Adrenal gland (tissue), 12 donors: ENCODE measurements around the gene SNED1. TPM values are rescaled to one million over a fixed set of nuclear protein-coding genes. Genes with fewer than 3 reads are reported as not detected.
A peak's percentile ranks its signal among the peaks of the same experiment; 100 is the strongest.

ENCODE experiments used
- DNase-seq, 7 donors: peaks; one replicate each; pipeline ENCODE4 v3.0.0-alpha.2; 2019 to 2020
- H3K27ac ChIP-seq, 5 donors: fragments of 200-600 bp; sonication (generic) in 4 of 5; 1 replicate in 3 of 5; 2 replicates in 2 of 5; pipeline versions ENCODE4 v1.5.1 to v1.8.0; 2016 to 2020; ENCODE audit warnings: mild to moderate bottlenecking in 1 of 5
- H3K27me3 ChIP-seq: fragments of 200-600 bp; 2 replicates; pipeline ENCODE4 v1.8.0; 2021
- H3K36me3 ChIP-seq, 2 donors: fragments of 200-600 bp; replicated peaks in 1 of 2; 1 replicate in 1 of 2; 2 replicates in 1 of 2; pipeline versions ENCODE4 v1.5.1 to v1.8.0; 2018 to 2022
- H3K4me1 ChIP-seq, 2 donors: fragments of 200-600 bp; replicated peaks in 1 of 2; 1 replicate in 1 of 2; 2 replicates in 1 of 2; pipeline versions ENCODE4 v1.5.1 to v1.8.0; 2018 to 2021
- H3K4me3 ChIP-seq, 4 donors: fragments of 200-600 bp; sonication (generic) in 3 of 4; one replicate each; pipeline ENCODE4 v1.5.1; 2016 to 2018
- H3K9me3 ChIP-seq, 3 donors: fragments of 200-600 bp; sonication (generic) in 1 of 3; replicated peaks in 1 of 3; 1 replicate in 2 of 3; 2 replicates in 1 of 3; pipeline versions ENCODE4 v1.5.1 to v1.8.0; 2016 to 2021
- CTCF ChIP-seq, 6 experiments: fragments of 450-650 bp in 4 of 6; fragments of 200-600 bp in 2 of 6; sonication (generic) in 1 of 6; IDR thresholded peaks; 1 replicate in 5 of 6; 2 replicates in 1 of 6; pipeline versions ENCODE4 v1.5.1 to v1.8.0; 2016 to 2021; ENCODE audit warnings: antibody characterized with exemption in 6 of 6, mild to moderate bottlenecking in 2 of 6, moderate library complexity in 1 of 6
- POLR2A ChIP-seq, 2 donors: fragments of 450-650 bp; IDR thresholded peaks; one replicate each; pipeline ENCODE4 v1.6.1; 2017; ENCODE audit warnings: antibody characterized with exemption in 2 of 2, mild to moderate bottlenecking in 2 of 2, moderate library complexity in 1 of 2
- WGBS, 4 donors: extraction: QIAGEN DNeasy Blood & Tissue Kit in 2 of 4; methylation state at CpG; one replicate each; pipeline versions ENCODE4 v1.1.5 to v1.1.7; 2013 to 2017; 5-methylcytosine and 5-hydroxymethylcytosine counted together
- intact Hi-C, 2 donors: fragments of 100-400 bp; cut with DNase I; formaldehyde crosslinking; loops; one replicate each; pipeline versions ENCODE4 v1.14.1 to v1.15.0; 2022 to 2023
- polyA plus RNA-seq, 3 donors: library from polyadenylated mRNA; stranded (reverse); fragments of 200-250 nt in 2 of 3; fragments of 350-450 nt in 1 of 3; fragmentation: Illumina TruSeq in 1 of 3; extraction: RNeasy Lipid Tissue Mini Kit (QIAGEN cat#74804) in 1 of 3; gene quantifications; one replicate each; pipeline ENCODE4 v1.2.3, GENCODE V29; 2013 to 2014
- total RNA-seq, 9 donors: library from RNA; depleted of rRNA in 4 of 9; stranded (reverse); fragments of >200 nt in 4 of 9; fragments of 120-200 nt in 1 of 9; fragmentation: NEBNext Ultra II Directional in 1 of 9; extraction: Animal tissue kit (Norgen Biotek cat#: 25700) in 1 of 9; gene quantifications; one replicate each; pipeline versions ENCODE4 v1.1.0 to v1.2.4, GENCODE V29; 2013 to 2023
- donor health status: healthy with polysubstance abuse.
- donor health status: Bipolar disorder and iron deficiency.
- donor health status: DM: yes; HTN: yes; CAD: no.
- donor health status: DM: no; HTN: no; CAD: no.
- donor health status: DM: no; HTN: no; CAD: no.
- donor health status: DM: yes; HTN: yes; CAD: no.

SNED1 gene
- total and polyA plus RNA-seq, 12 donors: 3.1 to 59.5 (median 22.9) TPM

GRCh38 chr2:240990726-240991377, 7.6 kb upstream of the SNED1 start:
- no peaks in the 10 kb centered on the region for H3K36me3 ChIP-seq
- WGBS, 4 donors: 91 to 95% (median 94%) methylated on average over 4 to 13 of the region's 13 CpGs
- intact Hi-C loops: no loop called here
- peak overlapping the region in 3 of 5 donors; percentile 61 to 89 (median 82) for H3K27ac ChIP-seq
- peaks cover 21 to 41% of the 10 kb centered on the region in 2 donors for H3K4me1 ChIP-seq
- no peak overlapping the region for H3K4me3 ChIP-seq
- peaks cover 0 to 4% (median 0%) of the 10 kb centered on the region in 3 donors for H3K9me3 ChIP-seq
- TF ChIP-seq POLR2A (IDR thresholded peaks at IDR 0.05): no peak
- no peaks in the 10 kb centered on the region for H3K27me3 ChIP-seq
- DNase-seq: peak in 3 of 7 donors; percentile 11 to 18 (median 17)

GRCh38 chr2:240991378-240992263, 6.8 kb upstream of the SNED1 start:
- Histone ChIP-seq H3K27me3 (no peaks in the 10 kb centered on the region), H3K27ac (peak overlapping the region in 3 of 5 donors; percentile 61 to 89 (median 82)), H3K4me1 (peaks cover 28 to 49% of the 10 kb centered on the region in 2 donors), H3K9me3 (peaks cover 0 to 4% (median 0%) of the 10 kb centered on the region in 3 donors), H3K4me3 (no peak overlapping the region), H3K36me3 (no peaks in the 10 kb centered on the region)
- intact Hi-C loops: no loop called here
- peak; percentile 81 to 99 (median 97) for DNase-seq
- 45 to 79% (median 57%) methylated on average over 14 to 33 of the region's 33 CpGs for WGBS, 4 donors
- TF ChIP-seq POLR2A (IDR thresholded peaks at IDR 0.05) (no peak), CTCF (IDR thresholded peaks at IDR 0.05) (no peak)

GRCh38 chr2:240992572-240993291, 5.7 kb upstream of the SNED1 start:
- Histone ChIP-seq H3K36me3 (no peaks in the 10 kb centered on the region), H3K27ac (peak overlapping the region in 2 of 5 donors; percentile 82 to 89), H3K9me3 (peaks cover 0 to 4% (median 0%) of the 10 kb centered on the region in 3 donors), H3K27me3 (no peaks in the 10 kb centered on the region), H3K4me1 (peaks cover 39 to 50% of the 10 kb centered on the region in 2 donors), H3K4me3 (no peak overlapping the region)
- TF ChIP-seq CTCF (IDR thresholded peaks at IDR 0.05) (no peak), POLR2A (IDR thresholded peaks at IDR 0.05) (no peak)
- intact Hi-C loops: no loop called here
- DNase-seq: no peak
- 78 to 95% (median 86%) methylated on average over 13 to 20 of the region's 20 CpGs for WGBS, 4 donors

- Histone ChIP-seq H3K27me3 (no peaks in the 10 kb centered on the region), H3K27ac (no peak overlapping the region), H3K4me1 (peaks cover 42 to 53% of the 10 kb centered on the region in 2 donors), H3K4me3 (no peak overlapping the region), H3K9me3 (no peaks in the 10 kb centered on the region), H3K36me3 (no peaks in the 10 kb centered on the region)
- intact Hi-C loops: no loop called here
- no peak for TF ChIP-seq CTCF (IDR thresholded peaks at IDR 0.05)
- no peak for TF ChIP-seq POLR2A (IDR thresholded peaks at IDR 0.05)
- WGBS, 4 donors: 83 to 97% (median 94%) methylated on average over 1 to 19 of the region's 19 CpGs
- no peak for DNase-seq
Observed at GRCh38 chr2:240993446-240994170, 4.8 kb upstream of the SNED1 start.
